Activated CD8-positive, alpha-beta memory T cell treated with anti-CD3 and anti-CD28 coated beads, Interleukin-2, amount 50 U/mL, for 24 hours (primary cell): ENCODE results near the gene MARCHF11.

ENCODE experiments used
- DNase-seq: peaks from one replicate; pipeline ENCODE4 v3.0.0-alpha.2; 2020; ENCODE audit errors: extremely low read depth

The MARCHF11 gene

GRCh38 chr5:16051246-16051755, 128.3 kb downstream of the MARCHF11 start:
- no peak for DNase-seq

GRCh38 chr5:16050414-16050813, 129.2 kb downstream of the MARCHF11 start:
- no peak for DNase-seq

GRCh38 chr5:16049761-16050160, 129.8 kb downstream of the MARCHF11 start:
- DNase-seq, result no peak

- no peak for DNase-seq
These were observed 131.5 kb downstream of the MARCHF11 start for GRCh38 chr5:16048132-16048531.

- DNase-seq, result no peak
These were observed 136.1 kb downstream of the MARCHF11 start for GRCh38 chr5:16043349-16043965.

- DNase-seq, result no peak
These were observed 142.3 kb downstream of the MARCHF11 start for GRCh38 chr5:16037121-16037845.

GRCh38 chr5:16034319-16035001, 145.1 kb downstream of the MARCHF11 start:
- DNase-seq, result no peak

GRCh38 chr5:16033187-16033925, 146.2 kb downstream of the MARCHF11 start:
- DNase-seq, result no peak

- DNase-seq, result no peak
These were observed 150.9 kb downstream of the MARCHF11 start for GRCh38 chr5:16028708-16029107.

- no peak for DNase-seq
These were observed 153.9 kb downstream of the MARCHF11 start for GRCh38 chr5:16025681-16026080.

- no peak for DNase-seq
These were observed 160.6 kb downstream of the MARCHF11 start for GRCh38 chr5:16018970-16019369.

GRCh38 chr5:16017720-16018119, 161.9 kb downstream of the MARCHF11 start:
- no peak for DNase-seq
